Neural progenitor cell (in vitro differentiated cells): ENCODE data around the gene ZNF219.

ENCODE experiments used
- EZH2 ChIP-seq: fragments of 200-600 bp; sonication (generic); IDR thresholded peaks from 2 replicates; pipeline ENCODE4 v1.6.1; 2017; ENCODE audit warnings: antibody characterized with exemption, mild to moderate bottlenecking, moderate library complexity
- TF ChIP-seq, protein P1 (sequence below): fragments of 200-600 bp; sonication (generic); IDR thresholded peaks from 2 replicates; pipeline ENCODE4 v1.5.1; 2017; ENCODE audit warnings: antibody characterized with exemption, mild to moderate bottlenecking

DNA sequence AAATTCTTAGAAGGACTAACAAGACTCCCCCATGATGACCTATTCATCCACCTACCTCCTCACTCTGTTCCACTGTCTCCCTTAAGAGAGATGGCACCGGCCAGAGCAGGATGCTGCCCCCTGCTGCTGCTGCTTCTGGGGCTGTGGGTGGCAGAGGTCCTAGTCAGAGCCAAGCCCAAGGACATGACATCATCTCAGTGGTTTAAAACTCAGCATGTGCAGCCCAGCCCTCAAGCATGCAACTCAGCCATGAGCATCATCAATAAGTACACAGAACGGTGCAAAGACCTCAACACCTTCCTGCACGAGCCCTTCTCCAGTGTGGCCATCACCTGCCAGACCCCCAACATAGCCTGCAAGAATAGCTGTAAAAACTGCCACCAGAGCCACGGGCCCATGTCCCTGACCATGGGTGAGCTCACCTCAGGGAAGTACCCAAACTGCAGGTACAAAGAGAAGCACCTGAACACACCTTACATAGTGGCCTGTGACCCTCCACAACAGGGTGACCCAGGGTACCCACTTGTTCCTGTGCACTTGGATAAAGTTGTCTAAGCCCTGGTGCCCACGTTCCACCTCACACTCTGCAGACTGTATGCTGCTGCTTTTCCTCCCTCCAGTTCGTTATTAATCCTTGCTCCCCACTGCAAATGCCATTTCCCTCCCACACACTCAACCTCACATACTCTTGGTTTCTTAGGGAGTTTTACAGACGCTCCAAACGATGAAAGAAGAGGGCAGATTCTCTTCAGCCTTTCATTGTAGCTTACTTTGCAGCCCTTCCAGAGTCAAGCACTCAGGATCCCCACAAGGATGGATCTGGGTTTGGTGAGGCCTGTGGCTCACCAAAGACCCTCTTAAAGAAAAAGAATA, 40.4 kb downstream of the ZNF219 start, which contains the start of gene RNASE8:
- TF ChIP-seq, protein P1, sequence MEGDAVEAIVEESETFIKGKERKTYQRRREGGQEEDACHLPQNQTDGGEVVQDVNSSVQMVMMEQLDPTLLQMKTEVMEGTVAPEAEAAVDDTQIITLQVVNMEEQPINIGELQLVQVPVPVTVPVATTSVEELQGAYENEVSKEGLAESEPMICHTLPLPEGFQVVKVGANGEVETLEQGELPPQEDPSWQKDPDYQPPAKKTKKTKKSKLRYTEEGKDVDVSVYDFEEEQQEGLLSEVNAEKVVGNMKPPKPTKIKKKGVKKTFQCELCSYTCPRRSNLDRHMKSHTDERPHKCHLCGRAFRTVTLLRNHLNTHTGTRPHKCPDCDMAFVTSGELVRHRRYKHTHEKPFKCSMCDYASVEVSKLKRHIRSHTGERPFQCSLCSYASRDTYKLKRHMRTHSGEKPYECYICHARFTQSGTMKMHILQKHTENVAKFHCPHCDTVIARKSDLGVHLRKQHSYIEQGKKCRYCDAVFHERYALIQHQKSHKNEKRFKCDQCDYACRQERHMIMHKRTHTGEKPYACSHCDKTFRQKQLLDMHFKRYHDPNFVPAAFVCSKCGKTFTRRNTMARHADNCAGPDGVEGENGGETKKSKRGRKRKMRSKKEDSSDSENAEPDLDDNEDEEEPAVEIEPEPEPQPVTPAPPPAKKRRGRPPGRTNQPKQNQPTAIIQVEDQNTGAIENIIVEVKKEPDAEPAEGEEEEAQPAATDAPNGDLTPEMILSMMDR = no peak
- no peak for TF ChIP-seq EZH2
